Left kidney (tissue), 2 donors: ENCODE data around the gene MAST2. TPM values are rescaled to one million over a fixed set of nuclear protein-coding genes. Genes with fewer than 3 reads are reported as not detected.
"Not testable (repeated sequence)": the region's sequence is repeated elsewhere in the genome, so short reads cannot be mapped to it uniquely, and the experiment has no call there.

Experiments
- DNase-seq: peaks from one replicate; pipeline ENCODE4 v3.0.0-alpha.2; 2013
- polyA plus RNA-seq: library from polyadenylated mRNA; unstranded; fragments of 120-200 nt; gene quantifications from one replicate; pipeline ENCODE4 v1.2.1, GENCODE V29; 2013; ENCODE audit not compliant: insufficient read length

Gene MAST2
- polyA plus RNA-seq, 1 donor: 41.3 TPM

- DNase-seq: no peak
Observed at GRCh38 chr1:45892068-45892785, 88.8 kb downstream of the MAST2 start.

- no peak for DNase-seq
Observed at GRCh38 chr1:45894331-45894730, 90.9 kb downstream of the MAST2 start.

- no peak for DNase-seq
Observed at GRCh38 chr1:45894921-45895320, 91.5 kb downstream of the MAST2 start.

GRCh38 chr1:45895406-45895805, 92.0 kb downstream of the MAST2 start:
- DNase-seq: no peak

- DNase-seq: no peak
Observed at GRCh38 chr1:45906883-45907282, 103.5 kb downstream of the MAST2 start.

- no peak for DNase-seq
Observed at GRCh38 chr1:45908611-45909140, 105.3 kb downstream of the MAST2 start.

- no peak for DNase-seq
Observed at GRCh38 chr1:45911634-45912033, 108.2 kb downstream of the MAST2 start.

- DNase-seq: peak; percentile 69
Observed at GRCh38 chr1:45913183-45913683, 109.8 kb downstream of the MAST2 start.

- no peak for DNase-seq
Observed at GRCh38 chr1:45913731-45914501, 110.5 kb downstream of the MAST2 start.

GRCh38 chr1:45914836-45915235, 111.4 kb downstream of the MAST2 start:
- no peak for DNase-seq

- DNase-seq: no peak
Observed at GRCh38 chr1:45922374-45922773, 119.0 kb downstream of the MAST2 start.

GRCh38 chr1:45922813-45923212, 119.4 kb downstream of the MAST2 start:
- DNase-seq: no peak

GRCh38 chr1:45923343-45923742, 119.9 kb downstream of the MAST2 start:
- DNase-seq: no peak

GRCh38 chr1:45924736-45925135, 121.3 kb downstream of the MAST2 start:
- no peak for DNase-seq

GRCh38 chr1:45925728-45926287, 122.4 kb downstream of the MAST2 start:
- DNase-seq: no peak

- no peak for DNase-seq
Observed at GRCh38 chr1:45926330-45926729, 122.9 kb downstream of the MAST2 start.

- not testable (repeated sequence) for DNase-seq
Observed at GRCh38 chr1:45927231-45927915, 124.0 kb downstream of the MAST2 start.

GRCh38 chr1:45928486-45929205, 125.2 kb downstream of the MAST2 start:
- DNase-seq: no peak

GRCh38 chr1:45929257-45929687, 125.9 kb downstream of the MAST2 start:
- no peak for DNase-seq

GRCh38 chr1:45930258-45931150, 127.1 kb downstream of the MAST2 start:
- DNase-seq: no peak
